ENCODE results near the gene RRAGA.

The RRAGA gene

DNA sequence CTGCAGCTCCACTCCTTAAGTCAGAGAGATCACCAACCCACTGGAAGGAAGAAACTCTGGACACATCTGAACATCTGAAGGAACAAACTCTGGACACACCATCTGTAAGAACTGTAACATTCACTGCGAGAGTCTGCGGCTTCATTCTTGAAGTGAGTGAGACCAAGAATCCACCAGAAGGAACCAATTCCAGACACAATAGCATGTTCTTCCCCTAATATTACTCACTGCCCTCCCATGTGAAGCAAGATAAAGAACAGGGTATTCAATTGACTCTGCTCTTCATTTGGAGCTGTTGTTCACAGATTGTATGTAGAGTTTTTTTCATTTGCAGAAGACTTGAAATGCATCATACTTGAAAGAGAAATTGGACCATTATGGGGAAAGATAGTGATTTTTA lies 27.0 kb upstream of the RRAGA start:
- DNase-seq (ENCODE audit: low read depth): no peak
- H3K4me3 ChIP-seq (ENCODE audit: low read depth, low read length): no peak overlapping the region
- TF ChIP-seq MYC (IDR thresholded peaks at IDR 0.05; ENCODE audit: low read depth, low read length) (no peak), POLR2A (IDR thresholded peaks at IDR 0.05; ENCODE audit: extremely low read depth, insufficient read length) (no peak), MAX (IDR thresholded peaks at IDR 0.05; ENCODE audit: low read depth, low read length) (no peak)
- TF ChIP-seq, protein P1, sequence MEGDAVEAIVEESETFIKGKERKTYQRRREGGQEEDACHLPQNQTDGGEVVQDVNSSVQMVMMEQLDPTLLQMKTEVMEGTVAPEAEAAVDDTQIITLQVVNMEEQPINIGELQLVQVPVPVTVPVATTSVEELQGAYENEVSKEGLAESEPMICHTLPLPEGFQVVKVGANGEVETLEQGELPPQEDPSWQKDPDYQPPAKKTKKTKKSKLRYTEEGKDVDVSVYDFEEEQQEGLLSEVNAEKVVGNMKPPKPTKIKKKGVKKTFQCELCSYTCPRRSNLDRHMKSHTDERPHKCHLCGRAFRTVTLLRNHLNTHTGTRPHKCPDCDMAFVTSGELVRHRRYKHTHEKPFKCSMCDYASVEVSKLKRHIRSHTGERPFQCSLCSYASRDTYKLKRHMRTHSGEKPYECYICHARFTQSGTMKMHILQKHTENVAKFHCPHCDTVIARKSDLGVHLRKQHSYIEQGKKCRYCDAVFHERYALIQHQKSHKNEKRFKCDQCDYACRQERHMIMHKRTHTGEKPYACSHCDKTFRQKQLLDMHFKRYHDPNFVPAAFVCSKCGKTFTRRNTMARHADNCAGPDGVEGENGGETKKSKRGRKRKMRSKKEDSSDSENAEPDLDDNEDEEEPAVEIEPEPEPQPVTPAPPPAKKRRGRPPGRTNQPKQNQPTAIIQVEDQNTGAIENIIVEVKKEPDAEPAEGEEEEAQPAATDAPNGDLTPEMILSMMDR (IDR thresholded peaks at IDR 0.05; ENCODE audit: low read depth, low read length): no peak

- TF ChIP-seq MAX (IDR thresholded peaks at IDR 0.05; ENCODE audit: low read depth, low read length) (no peak), POLR2A (IDR thresholded peaks at IDR 0.05; ENCODE audit: extremely low read depth, insufficient read length) (no peak), MYC (IDR thresholded peaks at IDR 0.05; ENCODE audit: low read depth, low read length) (no peak)
- TF ChIP-seq, protein P1 (IDR thresholded peaks at IDR 0.05; ENCODE audit: low read depth, low read length): no peak
Observed at GRCh38 chr9:19023078-19023477, 26.1 kb upstream of the RRAGA start.

GRCh38 chr9:19026375-19026774 lies 22.9 kb upstream of the RRAGA start:
- DNase-seq (ENCODE audit: low read depth): peak; percentile 42
- TF ChIP-seq, protein P1 (IDR thresholded peaks at IDR 0.05; ENCODE audit: low read depth, low read length): no peak
- TF ChIP-seq MAX (IDR thresholded peaks at IDR 0.05; ENCODE audit: low read depth, low read length) (no peak), POLR2A (IDR thresholded peaks at IDR 0.05; ENCODE audit: extremely low read depth, insufficient read length) (no peak), MYC (IDR thresholded peaks at IDR 0.05; ENCODE audit: low read depth, low read length) (no peak)
- H3K4me3 ChIP-seq (ENCODE audit: low read depth, low read length): no peak overlapping the region

More at GRCh38 chr9:19023078-19023477, 26.1 kb upstream of the RRAGA start:
- DNase-seq (ENCODE audit: low read depth): no peak
- H3K4me3 ChIP-seq (ENCODE audit: low read depth, low read length): no peak overlapping the region

- DNase-seq (ENCODE audit: low read depth): no peak
- H3K4me3 ChIP-seq (ENCODE audit: low read depth, low read length): no peak overlapping the region
- TF ChIP-seq MYC (IDR thresholded peaks at IDR 0.05; ENCODE audit: low read depth, low read length) (no peak), MAX (IDR thresholded peaks at IDR 0.05; ENCODE audit: low read depth, low read length) (no peak)
- TF ChIP-seq, protein P1 (IDR thresholded peaks at IDR 0.05; ENCODE audit: low read depth, low read length): no peak
Observed at GRCh38 chr9:19027825-19028224, 21.4 kb upstream of the RRAGA start.

- TF ChIP-seq POLR2A (IDR thresholded peaks at IDR 0.05; ENCODE audit: extremely low read depth, insufficient read length): no peak
- TF ChIP-seq, protein P1 (IDR thresholded peaks at IDR 0.05; ENCODE audit: low read depth, low read length): peak; percentile 88
- DNase-seq (ENCODE audit: low read depth): peak; percentile 79
- H3K4me3 ChIP-seq (ENCODE audit: low read depth, low read length): no peak overlapping the region
Observed at GRCh38 chr9:19028835-19029451, 20.3 kb upstream of the RRAGA start.

- DNase-seq (ENCODE audit: low read depth): no peak
- no peak overlapping the region for H3K4me3 ChIP-seq (ENCODE audit: low read depth, low read length)
- TF ChIP-seq, protein P1 (IDR thresholded peaks at IDR 0.05; ENCODE audit: low read depth, low read length): no peak
- no peak for TF ChIP-seq POLR2A (IDR thresholded peaks at IDR 0.05; ENCODE audit: extremely low read depth, insufficient read length)
- no peak for TF ChIP-seq MYC (IDR thresholded peaks at IDR 0.05; ENCODE audit: low read depth, low read length)
- no peak for TF ChIP-seq MAX (IDR thresholded peaks at IDR 0.05; ENCODE audit: low read depth, low read length)
Observed at GRCh38 chr9:19030899-19031298, 18.3 kb upstream of the RRAGA start.

All from NB4 (cell line).